Sigmoid colon (tissue), 3 donors: ENCODE data around the gene NID1.

Experiments
- POLR2A ChIP-seq, 2 donors: fragments of 450-650 bp; IDR thresholded peaks; one replicate each; pipeline ENCODE4 v1.6.1; 2016; ENCODE audit warnings: antibody characterized with exemption in 2 of 2, mild to moderate bottlenecking in 2 of 2, moderate library complexity in 2 of 2
- TF ChIP-seq, protein P1 (sequence below), 4 experiments: fragments of 450-650 bp in 3 of 4; fragments of 200-600 bp in 1 of 4; IDR thresholded peaks; one replicate each; pipeline ENCODE4 v1.5.1; 2016 to 2019; ENCODE audit warnings: antibody characterized with exemption in 4 of 4, mild to moderate bottlenecking in 3 of 4, moderate library complexity in 2 of 4

- TF ChIP-seq, protein P1, sequence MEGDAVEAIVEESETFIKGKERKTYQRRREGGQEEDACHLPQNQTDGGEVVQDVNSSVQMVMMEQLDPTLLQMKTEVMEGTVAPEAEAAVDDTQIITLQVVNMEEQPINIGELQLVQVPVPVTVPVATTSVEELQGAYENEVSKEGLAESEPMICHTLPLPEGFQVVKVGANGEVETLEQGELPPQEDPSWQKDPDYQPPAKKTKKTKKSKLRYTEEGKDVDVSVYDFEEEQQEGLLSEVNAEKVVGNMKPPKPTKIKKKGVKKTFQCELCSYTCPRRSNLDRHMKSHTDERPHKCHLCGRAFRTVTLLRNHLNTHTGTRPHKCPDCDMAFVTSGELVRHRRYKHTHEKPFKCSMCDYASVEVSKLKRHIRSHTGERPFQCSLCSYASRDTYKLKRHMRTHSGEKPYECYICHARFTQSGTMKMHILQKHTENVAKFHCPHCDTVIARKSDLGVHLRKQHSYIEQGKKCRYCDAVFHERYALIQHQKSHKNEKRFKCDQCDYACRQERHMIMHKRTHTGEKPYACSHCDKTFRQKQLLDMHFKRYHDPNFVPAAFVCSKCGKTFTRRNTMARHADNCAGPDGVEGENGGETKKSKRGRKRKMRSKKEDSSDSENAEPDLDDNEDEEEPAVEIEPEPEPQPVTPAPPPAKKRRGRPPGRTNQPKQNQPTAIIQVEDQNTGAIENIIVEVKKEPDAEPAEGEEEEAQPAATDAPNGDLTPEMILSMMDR (IDR thresholded peaks at IDR 0.05) = no peak
- no peak for TF ChIP-seq POLR2A (IDR thresholded peaks at IDR 0.05)
Measured at GRCh38 chr1:236009857-236010256, 55.0 kb downstream of the NID1 start.
